ENCODE results near the gene CNTNAP4. TPM values are rescaled to one million over a fixed set of nuclear protein-coding genes. Genes with fewer than 3 reads are reported as not detected.

The CNTNAP4 gene
- total and polyA plus RNA-seq, 2 of the 8 experiments (the other 6 are each of a cell fraction or from before 2014, with no cell fraction given) = not detected

- ChIA-PET CTCF (ENCODE audit: partially characterized antibody) (interaction anchor here (0.6 to 0.7 kb wide), 2 partner anchors 242 to 1011 kb away, joined by 3 read pairs; no protein-coding TSS in a partner anchor), POLR2A (ENCODE audit: partially characterized antibody) (interaction anchor here (0.6 kb wide), 1 partner anchor 11 kb away, joined by 3 read pairs; no protein-coding TSS in a partner anchor)
- H3K23ac ChIP-seq (ENCODE audit: insufficient read length) = no peak overlapping the region
- WGBS, 2 experiments (ENCODE audit: extremely low coverage in 1 of 2, insufficient coverage in 1 of 2, insufficient read length in 1 of 2, insufficient replicate concordance in 2 of 2, low coverage in 1 of 2, low lambda C conversion rate in 2 of 2, missing lambda C conversion rate in 1 of 2) = 88% methylated on average over 3 of the region's 3 CpGs; no CpG with 5 or more reads in 1 of the 2 experiments
- no peak overlapping the region for H4K91ac ChIP-seq (replicated peaks; ENCODE audit: insufficient read length, low read length)
- no peak for DNase-seq (ENCODE audit: low read depth in 1 of 2, low spot score in 2 of 2)
- no peak overlapping the region for H2BK120ac ChIP-seq (replicated peaks; ENCODE audit: low read depth, low read length)
- H2AFZ ChIP-seq (ENCODE audit: low read length) = no peak overlapping the region
- no peak overlapping the region for H2BK15ac ChIP-seq (ENCODE audit: low read length)
- no peaks in the 10 kb centered on the region for H3K36me3 ChIP-seq (ENCODE audit: control insufficient read depth in 2 of 4, insufficient read depth in 4 of 4, low read length in 3 of 4)
- no peaks in the 10 kb centered on the region for H3K79me1 ChIP-seq (ENCODE audit: low read depth, low read length)
- FAIRE-seq = no peak
- H3K9me3 ChIP-seq (ENCODE audit: insufficient read depth in 2 of 2, low read depth in 1 of 2, low read length in 1 of 2) = no peaks in the 10 kb centered on the region
- H3K4me3 ChIP-seq (ENCODE audit: extremely low read depth in 1 of 4, insufficient read depth in 2 of 4, low read depth in 3 of 4, low read length in 4 of 4) = no peak overlapping the region
- H2BK12ac ChIP-seq (ENCODE audit: low read depth, low read length) = no peak overlapping the region
- H3K4ac ChIP-seq (replicated peaks; ENCODE audit: insufficient read length, low read depth, low read length) = no peak overlapping the region
- no peaks in the 10 kb centered on the region for H4K20me1 ChIP-seq (replicated peaks in 1 of 2; ENCODE audit: control insufficient read depth in 1 of 2, insufficient read depth in 2 of 2, low read length in 2 of 2)
- no peak overlapping the region for H2AK5ac ChIP-seq (ENCODE audit: low read depth, low read length)
- H3K27me3 ChIP-seq (replicated peaks in 1 of 4; ENCODE audit: control insufficient read depth in 3 of 4, extremely low read depth in 1 of 4, insufficient read depth in 3 of 4, low read length in 3 of 4) = no peaks in the 10 kb centered on the region
- H2BK20ac ChIP-seq (ENCODE audit: low read length) = no peak overlapping the region
- H3K23me2 ChIP-seq (ENCODE audit: low read depth, low read length) = no peaks in the 10 kb centered on the region
- H3K56ac ChIP-seq (replicated peaks; ENCODE audit: insufficient read length, low read depth, low read length) = no peak overlapping the region
- no peaks in the 10 kb centered on the region for H3K4me1 ChIP-seq (replicated peaks in 1 of 4; ENCODE audit: control insufficient read depth in 3 of 4, insufficient read depth in 4 of 4, low read length in 3 of 4)
- no peak overlapping the region for H3K4me2 ChIP-seq (ENCODE audit: insufficient read depth in 1 of 2, low read depth in 2 of 2, low read length in 2 of 2)
- no peak overlapping the region for H2BK5ac ChIP-seq (ENCODE audit: low read depth, low read length)
- H3K9ac ChIP-seq (replicated peaks in 1 of 4; ENCODE audit: extremely low read depth in 1 of 4, low read depth in 3 of 4, low read length in 3 of 4) = no peak overlapping the region
- no peak overlapping the region for H3K27ac ChIP-seq (ENCODE audit: low read depth, low read length)
- no peak overlapping the region for H3K18ac ChIP-seq (ENCODE audit: extremely low read depth, low read length)
- H4K8ac ChIP-seq (ENCODE audit: extremely low read depth, insufficient read depth, low read length) = no peak overlapping the region
- no peak overlapping the region for H3K14ac ChIP-seq (ENCODE audit: insufficient read length)
- TF ChIP-seq PHF8 (conservative IDR thresholded peaks at IDR 0.05; ENCODE audit: low read depth, low read length) (no peak), ASH2L (IDR thresholded peaks at IDR 0.05; ENCODE audit: low read length) (no peak), RNF2 (IDR thresholded peaks at IDR 0.05; ENCODE audit: borderline replicate concordance, low read depth, low read length, missing control alignments, poor library complexity, severe bottlenecking) (no peak), GABPA (IDR thresholded peaks at IDR 0.05; ENCODE audit: borderline replicate concordance, insufficient read depth, low read length) (no peak), POU5F1 (IDR thresholded peaks at IDR 0.05; ENCODE audit: low read depth, low read length) (no peak), CBX5 (IDR thresholded peaks at IDR 0.05; ENCODE audit: low read depth, low read length) (no peak), EP300 (IDR thresholded peaks at IDR 0.05; ENCODE audit: borderline replicate concordance in 1 of 2, low read depth in 2 of 2, low read length in 2 of 2) (no peak), SP1 (IDR thresholded peaks at IDR 0.05; ENCODE audit: low read depth, low read length) (no peak), SUZ12 (IDR thresholded peaks at IDR 0.05; ENCODE audit: low read length) (no peak), JUN (IDR thresholded peaks at IDR 0.05; ENCODE audit: low read depth, low read length) (no peak), SRF (IDR thresholded peaks at IDR 0.05; ENCODE audit: low read depth, low read length) (no peak), POLR2A (IDR thresholded peaks at IDR 0.05; ENCODE audit: control extremely low read depth in 1 of 2, low read depth in 2 of 2, low read length in 2 of 2) (no peak), YY1 (IDR thresholded peaks at IDR 0.05; ENCODE audit: low read depth, low read length) (no peak)
- H4K5ac ChIP-seq (ENCODE audit: insufficient read length, low read depth, low read length) = no peak overlapping the region
- H3K79me2 ChIP-seq (ENCODE audit: control insufficient read depth in 1 of 2, insufficient read depth in 2 of 2, low read length in 2 of 2) = no peaks in the 10 kb centered on the region
Measured at GRCh38 chr16:76529120-76529519, 251.9 kb downstream of the CNTNAP4 start.
